Measurements from ENCODE around the gene ADGRE2.

ADGRE2 gene

DNA sequence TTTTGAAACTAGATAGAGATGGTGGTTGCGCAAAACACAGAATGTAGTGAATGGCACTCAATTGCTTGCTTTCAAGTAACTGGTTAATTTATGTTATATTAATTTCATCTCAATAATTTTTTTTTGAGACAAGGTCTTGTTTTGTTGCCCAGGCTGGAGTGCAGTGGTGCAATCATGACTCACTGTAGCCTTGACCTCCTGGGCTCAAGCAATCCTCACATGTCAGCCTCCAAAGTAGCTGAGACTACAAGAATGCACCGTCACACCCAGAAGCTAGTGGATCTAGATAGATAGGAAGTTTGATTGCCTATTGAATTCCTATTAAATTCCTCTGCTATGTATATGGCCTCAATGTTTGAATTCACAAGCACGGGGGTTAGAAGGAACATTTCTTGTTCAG is 26.4 kb upstream of the ADGRE2 start:
- no peak for TF ChIP-seq EZH2phosphoT487 (conservative IDR thresholded peaks at IDR 0.05; ENCODE audit: low read length)
- TF ChIP-seq, protein P1, sequence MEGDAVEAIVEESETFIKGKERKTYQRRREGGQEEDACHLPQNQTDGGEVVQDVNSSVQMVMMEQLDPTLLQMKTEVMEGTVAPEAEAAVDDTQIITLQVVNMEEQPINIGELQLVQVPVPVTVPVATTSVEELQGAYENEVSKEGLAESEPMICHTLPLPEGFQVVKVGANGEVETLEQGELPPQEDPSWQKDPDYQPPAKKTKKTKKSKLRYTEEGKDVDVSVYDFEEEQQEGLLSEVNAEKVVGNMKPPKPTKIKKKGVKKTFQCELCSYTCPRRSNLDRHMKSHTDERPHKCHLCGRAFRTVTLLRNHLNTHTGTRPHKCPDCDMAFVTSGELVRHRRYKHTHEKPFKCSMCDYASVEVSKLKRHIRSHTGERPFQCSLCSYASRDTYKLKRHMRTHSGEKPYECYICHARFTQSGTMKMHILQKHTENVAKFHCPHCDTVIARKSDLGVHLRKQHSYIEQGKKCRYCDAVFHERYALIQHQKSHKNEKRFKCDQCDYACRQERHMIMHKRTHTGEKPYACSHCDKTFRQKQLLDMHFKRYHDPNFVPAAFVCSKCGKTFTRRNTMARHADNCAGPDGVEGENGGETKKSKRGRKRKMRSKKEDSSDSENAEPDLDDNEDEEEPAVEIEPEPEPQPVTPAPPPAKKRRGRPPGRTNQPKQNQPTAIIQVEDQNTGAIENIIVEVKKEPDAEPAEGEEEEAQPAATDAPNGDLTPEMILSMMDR (IDR thresholded peaks at IDR 0.05; ENCODE audit: insufficient read depth, low read length, poor library complexity, severe bottlenecking), result no peak
- no peak overlapping the region for H3K4me2 ChIP-seq (ENCODE audit: low read depth, low read length, poor library complexity, severe bottlenecking)
- H3K79me2 ChIP-seq (ENCODE audit: insufficient read depth, low read length), result no peaks in the 10 kb centered on the region
- H3K9me2 ChIP-seq (replicated peaks; ENCODE audit: insufficient read depth, low read length), result 0 out of 2 replicates have a peak, but pooled peaks cover 3% of the 10 kb centered on the region
- no peaks in the 10 kb centered on the region for H3K27me3 ChIP-seq (ENCODE audit: low read length)
- no peak overlapping the region for H3K27ac ChIP-seq (ENCODE audit: low read depth, low read length)
- no peaks in the 10 kb centered on the region for H3K36me3 ChIP-seq (ENCODE audit: low read length)
- H4K20me1 ChIP-seq (ENCODE audit: low read depth, low read length), result no peaks in the 10 kb centered on the region
- no peaks in the 10 kb centered on the region for H3F3A ChIP-seq (ENCODE audit: insufficient read depth)
- no peaks in the 10 kb centered on the region; the same call in 1 of the 2 replicates for H3K9me3 ChIP-seq (ENCODE audit: insufficient read depth, low read length)
- H2AFZ ChIP-seq (ENCODE audit: low read depth, low read length, severe bottlenecking), result no peak overlapping the region
- no peak overlapping the region for H3K9ac ChIP-seq (ENCODE audit: low read length)
- no peak overlapping the region for H3K4me3 ChIP-seq (ENCODE audit: insufficient read depth, low read length, poor library complexity, severe bottlenecking)

DNA sequence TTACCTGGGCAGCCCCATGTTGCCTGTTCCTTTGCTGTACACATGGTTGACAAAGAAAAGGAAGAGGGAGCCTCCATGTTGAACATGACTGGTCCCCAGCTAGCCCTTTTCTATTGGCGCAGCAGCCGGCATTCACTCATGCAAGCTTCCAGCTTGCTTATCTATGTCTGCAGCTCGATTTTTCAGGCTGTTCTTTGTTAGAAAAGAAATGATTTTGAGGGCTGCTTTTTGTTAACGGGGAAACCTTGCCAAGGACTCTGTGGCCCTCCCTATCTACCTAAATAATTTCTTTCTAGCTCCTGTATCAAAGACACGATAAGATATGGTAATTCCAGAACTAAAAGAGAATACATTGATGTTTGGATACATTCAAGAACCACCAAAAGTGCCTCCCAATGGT is 20.4 kb upstream of the ADGRE2 start:
- Histone ChIP-seq H2AFZ (ENCODE audit: low read depth, low read length, severe bottlenecking) (no peak overlapping the region), H3K9me2 (replicated peaks; ENCODE audit: insufficient read depth, low read length) (0 out of 2 replicates have a peak, but pooled peaks cover 3% of the 10 kb centered on the region), H3F3A (ENCODE audit: insufficient read depth) (no peaks in the 10 kb centered on the region), H3K79me2 (ENCODE audit: insufficient read depth, low read length) (no peaks in the 10 kb centered on the region), H3K36me3 (ENCODE audit: low read length) (no peaks in the 10 kb centered on the region), H3K9ac (ENCODE audit: low read length) (no peak overlapping the region), H3K4me2 (ENCODE audit: low read depth, low read length, poor library complexity, severe bottlenecking) (no peak overlapping the region), H4K20me1 (ENCODE audit: low read depth, low read length) (no peaks in the 10 kb centered on the region), H3K27me3 (ENCODE audit: low read length) (no peaks in the 10 kb centered on the region), H3K27ac (ENCODE audit: low read depth, low read length) (no peak overlapping the region), H3K9me3 (ENCODE audit: insufficient read depth, low read length) (no peaks in the 10 kb centered on the region), H3K4me3 (ENCODE audit: insufficient read depth, low read length, poor library complexity, severe bottlenecking) (no peak overlapping the region)
- no peak for TF ChIP-seq EZH2phosphoT487 (conservative IDR thresholded peaks at IDR 0.05; ENCODE audit: low read length)
- TF ChIP-seq, protein P1 (IDR thresholded peaks at IDR 0.05; ENCODE audit: insufficient read depth, low read length, poor library complexity, severe bottlenecking), result no peak

DNA sequence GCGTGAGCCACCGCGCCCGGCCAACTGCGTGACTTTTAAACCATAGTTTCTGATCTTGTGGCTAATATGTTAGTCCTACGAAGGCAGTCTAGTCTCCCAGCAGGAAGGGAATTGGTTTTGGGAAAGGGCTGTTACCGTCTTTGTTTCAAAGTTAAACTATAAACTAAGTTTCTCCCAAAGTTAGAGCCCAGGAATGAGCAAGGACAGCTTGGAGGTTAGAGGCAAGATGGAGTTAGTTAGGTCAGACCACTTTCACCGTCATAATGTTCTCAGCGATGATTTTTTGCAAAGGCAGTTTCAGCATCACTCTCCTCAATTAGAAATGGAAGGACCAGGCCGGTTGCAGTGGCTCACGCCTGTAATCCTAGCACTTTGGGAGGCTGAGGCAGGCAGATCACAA is 17.7 kb upstream of the ADGRE2 start:
- Histone ChIP-seq H3K4me3 (ENCODE audit: insufficient read depth, low read length, poor library complexity, severe bottlenecking) (no peak overlapping the region), H3K36me3 (ENCODE audit: low read length) (no peaks in the 10 kb centered on the region), H3K79me2 (ENCODE audit: insufficient read depth, low read length) (no peaks in the 10 kb centered on the region), H3K4me2 (ENCODE audit: low read depth, low read length, poor library complexity, severe bottlenecking) (no peak overlapping the region), H3K27me3 (ENCODE audit: low read length) (no peaks in the 10 kb centered on the region), H3K9me2 (replicated peaks; ENCODE audit: insufficient read depth, low read length) (0 out of 2 replicates have a peak, but pooled peaks cover 3% of the 10 kb centered on the region), H4K20me1 (ENCODE audit: low read depth, low read length) (no peaks in the 10 kb centered on the region), H3K9ac (ENCODE audit: low read length) (no peak overlapping the region), H3K9me3 (ENCODE audit: insufficient read depth, low read length) (no peaks in the 10 kb centered on the region), H3F3A (ENCODE audit: insufficient read depth) (no peaks in the 10 kb centered on the region), H3K27ac (ENCODE audit: low read depth, low read length) (no peak overlapping the region), H2AFZ (ENCODE audit: low read depth, low read length, severe bottlenecking) (no peak overlapping the region)
- TF ChIP-seq, protein P1 (IDR thresholded peaks at IDR 0.05; ENCODE audit: insufficient read depth, low read length, poor library complexity, severe bottlenecking), result no peak
- TF ChIP-seq EZH2phosphoT487 (conservative IDR thresholded peaks at IDR 0.05; ENCODE audit: low read length), result no peak
